ENCODE data around the gene FKBP2.

The FKBP2 gene

GRCh38 chr11:64219755-64220154 is 21.1 kb upstream of the FKBP2 start:
- no peak for DNase-seq

- no peak for DNase-seq
Measured at GRCh38 chr11:64220271-64220670, 20.6 kb upstream of the FKBP2 start.

- no peak for DNase-seq
Measured at GRCh38 chr11:64220798-64221197, 20.1 kb upstream of the FKBP2 start.

GRCh38 chr11:64222651-64223000 is 18.3 kb upstream of the FKBP2 start:
- DNase-seq, result no peak

GRCh38 chr11:64223001-64223651 is 17.8 kb upstream of the FKBP2 start:
- DNase-seq, result no peak

- DNase-seq, result no peak
Measured at GRCh38 chr11:64224151-64224890, 16.6 kb upstream of the FKBP2 start.

- DNase-seq, result no peak
Measured at GRCh38 chr11:64224891-64225607, 15.8 kb upstream of the FKBP2 start.

GRCh38 chr11:64225608-64226506 is 15.0 kb upstream of the FKBP2 start, which contains the start of the genes NUDT22 and TRPT1:
Gene NUDT22, plus strand, starts transcription at chr11:64226274. Its CDS starts 379 bp downstream, at chr11:64226653.
Gene TRPT1, minus strand, starts transcription at chr11:64226186. Its CDS starts 326 bp downstream, at chr11:64225860.
- no peak for DNase-seq

- no peak for DNase-seq
Measured at GRCh38 chr11:64226507-64227051, 14.3 kb upstream of the FKBP2 start.

- no peak for DNase-seq
Measured at GRCh38 chr11:64227405-64227956, 13.4 kb upstream of the FKBP2 start.

GRCh38 chr11:64229090-64229743 is 11.7 kb upstream of the FKBP2 start:
- no peak for DNase-seq

- no peak for DNase-seq
Measured at GRCh38 chr11:64229744-64230170, 11.1 kb upstream of the FKBP2 start.

GRCh38 chr11:64230171-64230984 is 10.5 kb upstream of the FKBP2 start, which contains the start of gene DNAJC4:
Gene DNAJC4, plus strand, starts transcription at chr11:64230548. Its CDS starts 307 bp downstream, at chr11:64230855.
- no peak for DNase-seq

- no peak for DNase-seq
Measured at GRCh38 chr11:64230985-64231365, 9.9 kb upstream of the FKBP2 start.

- DNase-seq, result no peak
Measured at GRCh38 chr11:64231546-64231945, 9.3 kb upstream of the FKBP2 start.

GRCh38 chr11:64232182-64232966 is 8.5 kb upstream of the FKBP2 start:
- no peak for DNase-seq

- no peak for DNase-seq
Measured at GRCh38 chr11:64232967-64233315, 8.0 kb upstream of the FKBP2 start.

GRCh38 chr11:64233913-64234586 is 6.8 kb upstream of the FKBP2 start, which contains the start of gene VEGFB:
Gene VEGFB, plus strand, starts transcription at chr11:64234584. Its CDS starts 250 bp downstream, at chr11:64234834.
- no peak for DNase-seq
